B cell (primary cell): ENCODE data around the gene CCHCR1. TPM values are rescaled to one million over a fixed set of nuclear protein-coding genes. Genes with fewer than 3 reads are reported as not detected.

Source experiments
- ATAC-seq: fragments of 200-7000 bp; cut with Tn5 transposase; one replicate; pipeline ENCODE4 v1.10.0; 2021; ENCODE audit warnings: low read depth, mild to moderate bottlenecking, moderate number of reproducible peaks, moderate library complexity
- CTCF ChIA-PET: fragments of 350-600 bp; sonication (Branson Sonifier 250); formaldehyde crosslinking; loops from one replicate; lab custom pipeline; 2021; ENCODE audit warnings: antibody characterized with exemption, inconsistent platforms; lab: Charles Lee
- POLR2A ChIA-PET: fragments of 350-600 bp; sonication (Branson Sonifier 250); formaldehyde crosslinking; loops from one replicate; lab custom pipeline; 2021; ENCODE audit warnings: antibody characterized with exemption; lab: Charles Lee
- DNase-seq: peaks from one replicate; pipeline ENCODE4 v3.0.0; 2013
- H2AFZ ChIP-seq: 2 replicates; pipeline ENCODE4 v1.6.1; 2012; ENCODE audit warnings: mild to moderate bottlenecking, low read depth, low read length; ENCODE audit not compliant: insufficient read depth, poor library complexity, severe bottlenecking
- H3K27ac ChIP-seq, 2 donors: 1 replicate in 1 of 2; 2 replicates in 1 of 2; pipeline ENCODE4 v1.5.1; 2012 to 2013; ENCODE audit warnings: low read length in 2 of 2, mild to moderate bottlenecking in 2 of 2, moderate library complexity in 1 of 2
- H3K27me3 ChIP-seq, 4 experiments: fragments of 200-600 bp in 1 of 4; sonication (generic) in 1 of 4; replicated peaks in 1 of 4; 1 replicate in 2 of 4; 2 replicates in 2 of 4; pipeline versions ENCODE4 v1.6.1 to v1.7.0; 2013 to 2016; ENCODE audit warnings: low read length in 3 of 4, mild to moderate bottlenecking in 2 of 4, mixed read lengths in 1 of 4, moderate library complexity in 1 of 4; ENCODE audit not compliant: insufficient read depth in 4 of 4, control insufficient read depth in 3 of 4; ENCODE audit errors: control extremely low read depth in 1 of 4
- H3K36me3 ChIP-seq, 2 experiments: replicated peaks in 1 of 2; 1 replicate in 1 of 2; 2 replicates in 1 of 2; pipeline versions ENCODE4 v1.6.1 to v1.7.1; 2013; ENCODE audit warnings: low read length in 1 of 2; ENCODE audit not compliant: insufficient read depth in 2 of 2, control insufficient read depth in 1 of 2; ENCODE audit errors: control extremely low read depth in 1 of 2, extremely low read depth in 1 of 2
- H3K4me1 ChIP-seq, 2 donors: fragments of 200-600 bp in 1 of 2; sonication (generic) in 1 of 2; 1 replicate in 1 of 2; 2 replicates in 1 of 2; pipeline versions ENCODE4 v1.5.1 to v1.6.1; 2013 to 2017; ENCODE audit warnings: low read length in 2 of 2; ENCODE audit not compliant: control insufficient read depth in 2 of 2, insufficient read depth in 2 of 2
- H3K4me2 ChIP-seq: replicated peaks from 2 replicates; pipeline ENCODE3; 2012; ENCODE audit warnings: mild to moderate bottlenecking, low read depth, low read length; ENCODE audit not compliant: poor library complexity, severe bottlenecking
- H3K4me3 ChIP-seq, 5 experiments: fragments of 200-600 bp in 1 of 5; sonication (generic) in 1 of 5; 1 replicate in 3 of 5; 2 replicates in 2 of 5; pipeline versions ENCODE4 v1.5.1 to v1.7.0; 2011 to 2016; ENCODE audit warnings: low read length in 4 of 5, mild to moderate bottlenecking in 4 of 5, low read depth in 2 of 5, control low read depth in 1 of 5, moderate library complexity in 1 of 5; ENCODE audit not compliant: insufficient read depth in 1 of 5; ENCODE audit errors: control extremely low read depth in 1 of 5, extremely low read depth in 1 of 5
- H3K79me2 ChIP-seq: fragments of 200-600 bp; sonication (generic); one replicate; pipeline ENCODE4 v1.6.0; 2016; ENCODE audit warnings: low read length; ENCODE audit not compliant: control insufficient read depth, insufficient read depth
- H3K9ac ChIP-seq: fragments of 200-600 bp; sonication (generic); 2 replicates; pipeline ENCODE4 v1.6.1; 2017; ENCODE audit warnings: mild to moderate bottlenecking, low read length, moderate library complexity
- H3K9me3 ChIP-seq, 3 donors: one replicate each; pipeline versions ENCODE4 v1.6.1 to v1.7.1; 2013; ENCODE audit warnings: low read length in 2 of 3; ENCODE audit not compliant: control insufficient read depth in 2 of 3, insufficient read depth in 1 of 3; ENCODE audit errors: control extremely low read depth in 1 of 3
- H4K20me1 ChIP-seq: 2 replicates; pipeline ENCODE4 v1.6.0; 2012; ENCODE audit warnings: mild to moderate bottlenecking, low read length; ENCODE audit not compliant: insufficient read depth, control insufficient read depth, poor library complexity, severe bottlenecking
- H3K27ac Mint-ChIP-seq: one replicate; pipeline ENCODE4 v1.8.0; 2021; ENCODE audit warnings: mixed read lengths
- H3K27me3 Mint-ChIP-seq: one replicate; pipeline ENCODE4 v1.8.0; 2021; ENCODE audit warnings: mixed read lengths
- H3K4me1 Mint-ChIP-seq: one replicate; pipeline ENCODE4 v1.8.0; 2021; ENCODE audit warnings: mixed read lengths
- H3K4me3 Mint-ChIP-seq: one replicate; pipeline ENCODE4 v1.8.0; 2021; ENCODE audit warnings: mixed read lengths
- H3K9me3 Mint-ChIP-seq: one replicate; pipeline ENCODE4 v1.8.0; 2022; ENCODE audit warnings: mixed read lengths; ENCODE audit not compliant: insufficient read depth
- EZH2 ChIP-seq: IDR thresholded peaks from 2 replicates; pipeline ENCODE4 v1.6.1; 2012; ENCODE audit warnings: borderline replicate concordance, low read depth, mild to moderate bottlenecking, moderate library complexity, low read length; ENCODE audit not compliant: insufficient read depth, poor library complexity, severe bottlenecking
- WGBS: methylation state at CpG from one replicate; pipeline ENCODE4 v1.1.5; 2013; ENCODE audit warnings: missing lambda C conversion rate; ENCODE audit not compliant: insufficient coverage; 5-methylcytosine and 5-hydroxymethylcytosine counted together
- intact Hi-C: fragments of 100-400 bp; cut with micrococcal nuclease; formaldehyde crosslinking; loops from one replicate; pipeline ENCODE4 v1.10.0; 2022
- polyA plus RNA-seq: library from polyadenylated mRNA; depleted of rRNA; stranded (reverse); fragments of >200 nt; gene quantifications from 2 replicates; pipeline ENCODE4 v1.2.3, GENCODE V29; 2012
- total RNA-seq, 2 donors: library from RNA; stranded (reverse); fragments of 120-200 nt in 1 of 2; gene quantifications; 1 replicate in 1 of 2; 2 replicates in 1 of 2; pipeline versions ENCODE4 v1.2.3 to v1.2.4, GENCODE V29; 2013 to 2022
- TF ChIP-seq, protein P1 (sequence below): fragments of 200-600 bp; IDR thresholded peaks from one replicate; pipeline ENCODE4 v1.8.0; 2022; ENCODE audit warnings: antibody characterized with exemption, mild to moderate bottlenecking

CCHCR1 gene
- total and polyA plus RNA-seq, 2 donors (not counting 1 experiment from before 2014, with no cell fraction given), result 17.0 to 34.7 TPM

DNA sequence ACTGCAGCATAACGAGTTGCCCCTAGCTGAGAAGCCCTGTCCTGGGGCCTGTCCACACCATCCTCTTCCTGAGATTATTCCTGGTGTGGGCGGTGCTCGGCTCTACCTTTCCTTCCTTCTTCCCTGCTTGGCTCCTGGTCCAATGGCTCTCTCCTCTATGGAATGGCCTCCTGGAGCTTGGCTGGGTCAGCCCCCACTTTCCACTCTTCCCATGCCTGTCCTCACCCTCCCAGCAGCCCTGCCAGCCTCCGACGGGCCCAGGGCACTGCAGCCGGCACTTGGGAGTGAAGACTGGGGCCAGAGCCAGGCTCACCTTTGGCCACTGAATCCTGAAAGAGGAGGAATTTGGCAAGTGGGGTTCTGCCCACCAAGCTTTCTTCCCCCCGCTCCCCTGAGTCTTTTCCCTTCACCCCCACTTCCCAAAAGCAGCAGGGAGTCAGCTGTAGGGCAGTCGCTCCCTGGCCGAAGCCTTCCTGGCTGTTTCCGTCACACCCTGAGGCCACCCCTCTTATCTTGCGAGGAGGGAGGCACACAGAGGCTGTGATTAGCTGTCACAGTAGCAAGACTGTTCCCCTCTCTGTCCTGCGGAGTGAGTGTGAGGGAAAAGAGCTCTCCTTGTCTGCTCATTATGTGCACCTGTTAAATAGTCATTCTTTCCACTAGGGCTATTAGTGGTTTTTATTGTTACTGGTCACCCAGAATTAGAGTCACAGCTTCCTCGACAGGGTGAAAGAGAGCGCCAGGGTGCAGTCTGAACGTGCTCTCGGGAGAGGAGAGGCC is 31.0 kb downstream of the CCHCR1 start:
- 88% methylated on average over 14 of the region's 16 CpGs for WGBS
- no peaks in the 10 kb centered on the region for H4K20me1 ChIP-seq
- ChIA-PET CTCF (interaction anchor here (1.0 to 2.2 kb wide), 12 partner anchors 10 to 316 kb away, joined by 3 to 9 read pairs (median 4); partner anchors contain the start of genes C6orf15 and VARS2), POLR2A (interaction anchor here (0.6 kb wide), 1 partner anchor 258 kb away, joined by 3 read pairs; no protein-coding TSS in a partner anchor)
- H3K36me3 ChIP-seq, result no peaks in the 10 kb centered on the region
- no peak overlapping the region for H3K4me3 ChIP-seq
- H3K4me3 Mint-ChIP-seq, result no peak overlapping the region
- H3K4me1 Mint-ChIP-seq, result peaks cover 4% of the 10 kb centered on the region
- H3K79me2 ChIP-seq, result no peaks in the 10 kb centered on the region
- TF ChIP-seq, protein P1, sequence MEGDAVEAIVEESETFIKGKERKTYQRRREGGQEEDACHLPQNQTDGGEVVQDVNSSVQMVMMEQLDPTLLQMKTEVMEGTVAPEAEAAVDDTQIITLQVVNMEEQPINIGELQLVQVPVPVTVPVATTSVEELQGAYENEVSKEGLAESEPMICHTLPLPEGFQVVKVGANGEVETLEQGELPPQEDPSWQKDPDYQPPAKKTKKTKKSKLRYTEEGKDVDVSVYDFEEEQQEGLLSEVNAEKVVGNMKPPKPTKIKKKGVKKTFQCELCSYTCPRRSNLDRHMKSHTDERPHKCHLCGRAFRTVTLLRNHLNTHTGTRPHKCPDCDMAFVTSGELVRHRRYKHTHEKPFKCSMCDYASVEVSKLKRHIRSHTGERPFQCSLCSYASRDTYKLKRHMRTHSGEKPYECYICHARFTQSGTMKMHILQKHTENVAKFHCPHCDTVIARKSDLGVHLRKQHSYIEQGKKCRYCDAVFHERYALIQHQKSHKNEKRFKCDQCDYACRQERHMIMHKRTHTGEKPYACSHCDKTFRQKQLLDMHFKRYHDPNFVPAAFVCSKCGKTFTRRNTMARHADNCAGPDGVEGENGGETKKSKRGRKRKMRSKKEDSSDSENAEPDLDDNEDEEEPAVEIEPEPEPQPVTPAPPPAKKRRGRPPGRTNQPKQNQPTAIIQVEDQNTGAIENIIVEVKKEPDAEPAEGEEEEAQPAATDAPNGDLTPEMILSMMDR, result no peak
- TF ChIP-seq EZH2, result no peak
- intact Hi-C loops, result no loop called here
- peaks cover 0 to 7% (median 2%) of the 10 kb centered on the region in 4 experiments for H3K27me3 ChIP-seq
- H2AFZ ChIP-seq, result no peak overlapping the region
- DNase-seq (no peak), ATAC-seq (no peak)
- peaks cover 24% of the 10 kb centered on the region for H3K27me3 Mint-ChIP-seq
- no peak overlapping the region for H3K27ac Mint-ChIP-seq
- H3K9me3 ChIP-seq, result no peaks in the 10 kb centered on the region
- no peaks in the 10 kb centered on the region for H3K9me3 Mint-ChIP-seq
- H3K9ac ChIP-seq, result no peak overlapping the region
- no peak overlapping the region for H3K27ac ChIP-seq
- H3K4me2 ChIP-seq, result no peak overlapping the region
- H3K4me1 ChIP-seq, result peaks cover 0 to 3% of the 10 kb centered on the region in 2 donors
